ENCODE measurements around the gene PCBP4.

- no peak for TF ChIP-seq EZH2 (IDR thresholded peaks at IDR 0.05; ENCODE audit: insufficient read depth, poor library complexity, severe bottlenecking)
- TF ChIP-seq EZH2phosphoT487 (IDR thresholded peaks at IDR 0.05; ENCODE audit: insufficient read depth, low read depth): no peak
These were observed 22.7 kb downstream of the PCBP4 start for GRCh38 chr3:51944451-51945021.

Data from GM23248 (cell line).